SK-N-SH treated with all-trans-retinoic acid at 6 μM for 48 hours (cell line): ENCODE measurements around the gene CDT1.

Source experiments
- ATAC-seq: fragments of 200-7000 bp; cut with Tn5 transposase; 3 replicates; pipeline ENCODE4 v1.9.1; 2020; ENCODE audit warnings: mild to moderate bottlenecking, moderate library complexity
- BACH2 ChIP-seq: fragments of 250-450 bp; sonication (Bioruptor Pico); IDR thresholded peaks from 2 replicates; pipeline ENCODE4 v1.9.0; 2021; ENCODE audit warnings: mild to moderate bottlenecking, borderline replicate concordance
- CSDC2 ChIP-seq: fragments of 250-450 bp; sonication (Bioruptor Pico); IDR thresholded peaks from 2 replicates; pipeline ENCODE4 v1.5.0; 2020; ENCODE audit warnings: mild to moderate bottlenecking, moderate library complexity
- ESRRG ChIP-seq: fragments of 250-450 bp; sonication (Bioruptor Pico); IDR thresholded peaks from 2 replicates; pipeline ENCODE4 v1.6.1; 2021; ENCODE audit warnings: mild to moderate bottlenecking
- GLIS3 ChIP-seq: fragments of 250-450 bp; sonication (Bioruptor Pico); IDR thresholded peaks from 2 replicates; pipeline ENCODE4 v1.5.0; 2020; ENCODE audit warnings: mild to moderate bottlenecking, moderate library complexity
- ISL1 ChIP-seq: fragments of 250-450 bp; sonication (Bioruptor Pico); IDR thresholded peaks from 2 replicates; pipeline ENCODE4 v2.1.2; 2022; ENCODE audit warnings: mild to moderate bottlenecking, moderate library complexity
- OSR1 ChIP-seq: fragments of 250-450 bp; sonication (Bioruptor Pico); IDR thresholded peaks from 2 replicates; pipeline ENCODE4 v1.8.0; 2022; ENCODE audit warnings: moderate library complexity, mild to moderate bottlenecking, inconsistent platforms
- PPARA ChIP-seq: fragments of 250-450 bp; sonication (Bioruptor Pico); IDR thresholded peaks from 2 replicates; pipeline ENCODE4 v1.5.0; 2020; ENCODE audit warnings: mild to moderate bottlenecking, borderline replicate concordance
- SNAI2 ChIP-seq: fragments of 250-450 bp; sonication (Bioruptor Pico); IDR thresholded peaks from 2 replicates; pipeline ENCODE4 v1.5.0; 2020; ENCODE audit warnings: mild to moderate bottlenecking, moderate library complexity
- TOX ChIP-seq: fragments of 250-450 bp; sonication (Bioruptor Pico); IDR thresholded peaks from 2 replicates; pipeline ENCODE4 v1.8.0; 2021; ENCODE audit warnings: mild to moderate bottlenecking, moderate library complexity, borderline replicate concordance
- ZC3H10 ChIP-seq: fragments of 250-450 bp; sonication (Bioruptor Pico); IDR thresholded peaks from 2 replicates; pipeline ENCODE4 v1.5.1; 2021; ENCODE audit warnings: mild to moderate bottlenecking, moderate library complexity
- ZFP3 ChIP-seq: fragments of 250-450 bp; sonication (Bioruptor Pico); IDR thresholded peaks from 2 replicates; pipeline ENCODE4 v1.5.0; 2020; ENCODE audit warnings: mild to moderate bottlenecking, moderate library complexity
- ZFP30 ChIP-seq: fragments of 450-650 bp; formaldehyde crosslinking; IDR thresholded peaks from 2 replicates; pipeline ENCODE4 v1.5.0; 2022; ENCODE audit warnings: mild to moderate bottlenecking, moderate library complexity
- ZNF565 ChIP-seq: fragments of 450-650 bp; formaldehyde crosslinking; conservative IDR thresholded peaks from 2 replicates; pipeline ENCODE4 v1.5.0; 2020; ENCODE audit warnings: low read depth, mild to moderate bottlenecking, moderate library complexity
- ZNF70 ChIP-seq: fragments of 450-650 bp; formaldehyde crosslinking; IDR thresholded peaks from 2 replicates; pipeline ENCODE4 v1.5.0; 2020; ENCODE audit warnings: mild to moderate bottlenecking, moderate library complexity
- ZNF8 ChIP-seq: fragments of 450-650 bp; formaldehyde crosslinking; IDR thresholded peaks from 2 replicates; pipeline ENCODE4 v1.5.0; 2020; ENCODE audit warnings: mild to moderate bottlenecking, moderate library complexity
- TF ChIP-seq, protein P1 (sequence below): fragments of 250-450 bp; sonication (Bioruptor Pico); IDR thresholded peaks from 2 replicates; pipeline ENCODE4 v1.5.1; 2021; ENCODE audit warnings: mild to moderate bottlenecking, moderate library complexity
- TF ChIP-seq, protein P2 (sequence below): fragments of 250-450 bp; sonication (Bioruptor Pico); IDR thresholded peaks from 2 replicates; pipeline ENCODE4 v1.8.0; 2021; ENCODE audit warnings: low read depth, mild to moderate bottlenecking, moderate library complexity, borderline replicate concordance
- TF ChIP-seq, protein P3 (sequence below): fragments of 250-450 bp; sonication (Bioruptor Pico); IDR thresholded peaks from 2 replicates; pipeline ENCODE4 v1.8.0; 2020; ENCODE audit warnings: mild to moderate bottlenecking, moderate library complexity, borderline replicate concordance
- TF ChIP-seq, protein P4 (sequence below): fragments of 250-450 bp; sonication (Bioruptor Pico); IDR thresholded peaks from 2 replicates; pipeline ENCODE4 v1.5.1; 2020; ENCODE audit warnings: low read depth, mild to moderate bottlenecking, moderate library complexity
- TF ChIP-seq, protein P5 (sequence below): fragments of 250-450 bp; sonication (Bioruptor Pico); IDR thresholded peaks from 2 replicates; pipeline ENCODE4 v1.5.0; 2020; ENCODE audit warnings: mild to moderate bottlenecking, moderate library complexity

CDT1 gene

DNA sequence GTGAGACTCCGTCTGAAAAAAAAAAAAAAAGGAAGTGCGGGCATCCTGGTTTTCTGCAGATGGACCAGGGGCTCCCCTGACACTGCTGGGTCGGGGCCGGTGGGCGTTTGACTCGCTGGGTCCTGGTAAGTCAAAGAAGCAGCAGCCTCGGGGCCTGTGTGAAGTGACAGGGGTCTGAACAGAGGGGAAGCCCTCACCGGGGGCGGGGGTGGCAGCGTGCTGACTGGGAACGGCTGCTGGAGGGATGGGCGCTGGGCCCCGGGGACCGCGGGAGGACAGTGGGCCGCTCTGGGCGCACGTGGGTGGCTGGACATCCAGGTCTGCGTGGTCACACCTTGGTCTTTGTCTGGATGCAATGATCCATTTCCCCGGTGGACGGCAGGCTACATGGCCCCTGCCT lies 45.0 kb downstream of the CDT1 start:
- no peak for ATAC-seq
- TF ChIP-seq ZC3H10 (CRISPR knock-in tag) (no peak), ISL1 (no peak), SNAI2 (CRISPR knock-in tag) (no peak), CSDC2 (CRISPR knock-in tag) (no peak), PPARA (no peak), OSR1 (no peak), ZNF8 (CRISPR knock-in tag) (no peak), ESRRG (no peak), GLIS3 (CRISPR knock-in tag) (no peak)
- TF ChIP-seq, protein P1, sequence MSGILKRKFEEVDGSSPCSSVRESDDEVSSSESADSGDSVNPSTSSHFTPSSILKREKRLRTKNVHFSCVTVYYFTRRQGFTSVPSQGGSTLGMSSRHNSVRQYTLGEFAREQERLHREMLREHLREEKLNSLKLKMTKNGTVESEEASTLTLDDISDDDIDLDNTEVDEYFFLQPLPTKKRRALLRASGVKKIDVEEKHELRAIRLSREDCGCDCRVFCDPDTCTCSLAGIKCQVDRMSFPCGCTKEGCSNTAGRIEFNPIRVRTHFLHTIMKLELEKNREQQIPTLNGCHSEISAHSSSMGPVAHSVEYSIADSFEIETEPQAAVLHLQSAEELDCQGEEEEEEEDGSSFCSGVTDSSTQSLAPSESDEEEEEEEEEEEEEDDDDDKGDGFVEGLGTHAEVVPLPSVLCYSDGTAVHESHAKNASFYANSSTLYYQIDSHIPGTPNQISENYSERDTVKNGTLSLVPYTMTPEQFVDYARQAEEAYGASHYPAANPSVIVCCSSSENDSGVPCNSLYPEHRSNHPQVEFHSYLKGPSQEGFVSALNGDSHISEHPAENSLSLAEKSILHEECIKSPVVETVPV (CRISPR knock-in tag), result no peak
- TF ChIP-seq, protein P2, sequence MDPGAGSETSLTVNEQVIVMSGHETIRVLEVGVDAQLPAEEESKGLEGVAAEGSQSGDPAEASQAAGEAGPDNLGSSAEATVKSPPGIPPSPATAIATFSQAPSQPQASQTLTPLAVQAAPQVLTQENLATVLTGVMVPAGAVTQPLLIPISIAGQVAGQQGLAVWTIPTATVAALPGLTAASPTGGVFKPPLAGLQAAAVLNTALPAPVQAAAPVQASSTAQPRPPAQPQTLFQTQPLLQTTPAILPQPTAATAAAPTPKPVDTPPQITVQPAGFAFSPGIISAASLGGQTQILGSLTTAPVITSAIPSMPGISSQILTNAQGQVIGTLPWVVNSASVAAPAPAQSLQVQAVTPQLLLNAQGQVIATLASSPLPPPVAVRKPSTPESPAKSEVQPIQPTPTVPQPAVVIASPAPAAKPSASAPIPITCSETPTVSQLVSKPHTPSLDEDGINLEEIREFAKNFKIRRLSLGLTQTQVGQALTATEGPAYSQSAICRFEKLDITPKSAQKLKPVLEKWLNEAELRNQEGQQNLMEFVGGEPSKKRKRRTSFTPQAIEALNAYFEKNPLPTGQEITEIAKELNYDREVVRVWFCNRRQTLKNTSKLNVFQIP (CRISPR knock-in tag), result no peak
- TF ChIP-seq, protein P3, sequence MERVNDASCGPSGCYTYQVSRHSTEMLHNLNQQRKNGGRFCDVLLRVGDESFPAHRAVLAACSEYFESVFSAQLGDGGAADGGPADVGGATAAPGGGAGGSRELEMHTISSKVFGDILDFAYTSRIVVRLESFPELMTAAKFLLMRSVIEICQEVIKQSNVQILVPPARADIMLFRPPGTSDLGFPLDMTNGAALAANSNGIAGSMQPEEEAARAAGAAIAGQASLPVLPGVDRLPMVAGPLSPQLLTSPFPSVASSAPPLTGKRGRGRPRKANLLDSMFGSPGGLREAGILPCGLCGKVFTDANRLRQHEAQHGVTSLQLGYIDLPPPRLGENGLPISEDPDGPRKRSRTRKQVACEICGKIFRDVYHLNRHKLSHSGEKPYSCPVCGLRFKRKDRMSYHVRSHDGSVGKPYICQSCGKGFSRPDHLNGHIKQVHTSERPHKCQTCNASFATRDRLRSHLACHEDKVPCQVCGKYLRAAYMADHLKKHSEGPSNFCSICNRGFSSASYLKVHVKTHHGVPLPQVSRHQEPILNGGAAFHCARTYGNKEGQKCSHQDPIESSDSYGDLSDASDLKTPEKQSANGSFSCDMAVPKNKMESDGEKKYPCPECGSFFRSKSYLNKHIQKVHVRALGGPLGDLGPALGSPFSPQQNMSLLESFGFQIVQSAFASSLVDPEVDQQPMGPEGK (CRISPR knock-in tag), result no peak

DNA sequence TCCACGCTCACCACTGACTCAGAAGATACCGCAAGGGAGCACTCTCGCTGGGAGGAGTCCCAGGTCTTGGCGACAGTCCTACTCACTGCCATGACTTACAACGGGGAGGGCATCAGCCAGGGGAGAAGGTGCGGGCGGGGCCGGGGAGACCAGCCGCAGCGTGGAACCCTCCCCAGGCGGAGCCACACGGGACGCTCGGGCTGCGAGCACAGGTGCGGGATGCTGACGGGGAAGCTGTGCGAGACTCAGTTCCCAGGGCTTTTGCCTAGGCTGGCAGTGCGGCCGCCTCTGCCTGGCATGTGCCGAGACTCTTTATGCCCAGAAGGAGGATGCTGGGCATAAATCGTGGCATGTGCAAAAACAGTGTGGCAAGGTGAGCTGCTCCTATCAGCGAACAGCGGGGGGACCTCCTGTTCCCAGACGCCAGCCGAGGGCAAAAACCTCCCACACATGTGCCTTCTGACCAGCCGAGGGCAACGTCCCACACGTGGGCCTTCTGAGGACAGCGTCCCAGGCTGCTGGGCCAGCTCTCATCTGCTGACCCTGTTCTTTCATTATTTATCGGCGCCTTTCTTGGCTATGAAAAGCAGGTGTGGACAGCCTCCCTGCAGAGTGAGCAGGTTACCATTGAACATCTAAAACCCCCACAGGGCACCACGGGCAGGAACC lies 47.1 kb downstream of the CDT1 start:
- TF ChIP-seq ZFP30 (CRISPR knock-in tag) (no peak), ZNF70 (no peak), ZFP3 (CRISPR knock-in tag) (no peak), PPARA (no peak), GLIS3 (CRISPR knock-in tag) (no peak), TOX (CRISPR knock-in tag) (no peak), ZC3H10 (CRISPR knock-in tag) (no peak)
- TF ChIP-seq, protein P4, sequence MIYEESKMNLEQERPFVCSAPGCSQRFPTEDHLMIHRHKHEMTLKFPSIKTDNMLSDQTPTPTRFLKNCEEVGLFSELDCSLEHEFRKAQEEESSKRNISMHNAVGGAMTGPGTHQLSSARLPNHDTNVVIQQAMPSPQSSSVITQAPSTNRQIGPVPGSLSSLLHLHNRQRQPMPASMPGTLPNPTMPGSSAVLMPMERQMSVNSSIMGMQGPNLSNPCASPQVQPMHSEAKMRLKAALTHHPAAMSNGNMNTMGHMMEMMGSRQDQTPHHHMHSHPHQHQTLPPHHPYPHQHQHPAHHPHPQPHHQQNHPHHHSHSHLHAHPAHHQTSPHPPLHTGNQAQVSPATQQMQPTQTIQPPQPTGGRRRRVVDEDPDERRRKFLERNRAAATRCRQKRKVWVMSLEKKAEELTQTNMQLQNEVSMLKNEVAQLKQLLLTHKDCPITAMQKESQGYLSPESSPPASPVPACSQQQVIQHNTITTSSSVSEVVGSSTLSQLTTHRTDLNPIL, result no peak
- TF ChIP-seq, protein P3 (CRISPR knock-in tag), result no peak
- TF ChIP-seq, protein P5, sequence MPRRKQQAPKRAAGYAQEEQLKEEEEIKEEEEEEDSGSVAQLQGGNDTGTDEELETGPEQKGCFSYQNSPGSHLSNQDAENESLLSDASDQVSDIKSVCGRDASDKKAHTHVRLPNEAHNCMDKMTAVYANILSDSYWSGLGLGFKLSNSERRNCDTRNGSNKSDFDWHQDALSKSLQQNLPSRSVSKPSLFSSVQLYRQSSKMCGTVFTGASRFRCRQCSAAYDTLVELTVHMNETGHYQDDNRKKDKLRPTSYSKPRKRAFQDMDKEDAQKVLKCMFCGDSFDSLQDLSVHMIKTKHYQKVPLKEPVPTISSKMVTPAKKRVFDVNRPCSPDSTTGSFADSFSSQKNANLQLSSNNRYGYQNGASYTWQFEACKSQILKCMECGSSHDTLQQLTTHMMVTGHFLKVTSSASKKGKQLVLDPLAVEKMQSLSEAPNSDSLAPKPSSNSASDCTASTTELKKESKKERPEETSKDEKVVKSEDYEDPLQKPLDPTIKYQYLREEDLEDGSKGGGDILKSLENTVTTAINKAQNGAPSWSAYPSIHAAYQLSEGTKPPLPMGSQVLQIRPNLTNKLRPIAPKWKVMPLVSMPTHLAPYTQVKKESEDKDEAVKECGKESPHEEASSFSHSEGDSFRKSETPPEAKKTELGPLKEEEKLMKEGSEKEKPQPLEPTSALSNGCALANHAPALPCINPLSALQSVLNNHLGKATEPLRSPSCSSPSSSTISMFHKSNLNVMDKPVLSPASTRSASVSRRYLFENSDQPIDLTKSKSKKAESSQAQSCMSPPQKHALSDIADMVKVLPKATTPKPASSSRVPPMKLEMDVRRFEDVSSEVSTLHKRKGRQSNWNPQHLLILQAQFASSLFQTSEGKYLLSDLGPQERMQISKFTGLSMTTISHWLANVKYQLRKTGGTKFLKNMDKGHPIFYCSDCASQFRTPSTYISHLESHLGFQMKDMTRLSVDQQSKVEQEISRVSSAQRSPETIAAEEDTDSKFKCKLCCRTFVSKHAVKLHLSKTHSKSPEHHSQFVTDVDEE (CRISPR knock-in tag), result no peak
- ATAC-seq, result no peak

DNA sequence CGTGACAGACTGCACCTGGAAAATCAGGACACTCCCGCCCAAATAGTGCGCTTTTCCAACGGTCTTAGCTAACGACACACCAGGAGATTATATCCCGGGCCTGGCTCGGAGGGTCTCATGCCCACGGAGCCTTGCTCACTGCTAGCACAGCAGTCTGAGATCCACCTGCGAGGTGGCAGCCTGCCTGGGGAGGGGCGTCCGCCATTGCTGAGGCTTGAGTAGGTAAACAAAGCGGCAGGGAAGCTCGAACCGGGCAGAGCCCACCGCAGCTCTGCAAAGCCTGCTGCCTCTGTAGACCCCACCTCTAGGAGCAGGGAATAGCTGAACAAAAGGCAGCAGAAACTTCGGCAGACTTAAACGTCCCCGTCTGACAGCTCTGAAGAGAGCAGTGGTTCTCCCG lies 48.0 kb downstream of the CDT1 start:
- TF ChIP-seq ESRRG, result no peak
- TF ChIP-seq ZNF70, result no peak
- TF ChIP-seq PPARA, result no peak
- TF ChIP-seq, protein P2 (CRISPR knock-in tag), result no peak
- no peak for TF ChIP-seq GLIS3 (CRISPR knock-in tag)
- TF ChIP-seq, protein P1 (CRISPR knock-in tag), result no peak
- no peak for TF ChIP-seq BACH2
- TF ChIP-seq ZNF565 (CRISPR knock-in tag), result no peak
- no peak for TF ChIP-seq TOX (CRISPR knock-in tag)
- TF ChIP-seq, all 23 proteins: peak for 0
- no peak for ATAC-seq
